ENCODE measurements around the gene SSH2. TPM values are rescaled to one million over a fixed set of nuclear protein-coding genes. Genes with fewer than 3 reads are reported as not detected.
"Not testable (repeated sequence)": the region's sequence is repeated elsewhere in the genome, so short reads cannot be mapped to it uniquely, and the experiment has no call there.

SSH2 gene
- total RNA-seq, 1 donor from 2014 or later: 39.2 TPM

DNA sequence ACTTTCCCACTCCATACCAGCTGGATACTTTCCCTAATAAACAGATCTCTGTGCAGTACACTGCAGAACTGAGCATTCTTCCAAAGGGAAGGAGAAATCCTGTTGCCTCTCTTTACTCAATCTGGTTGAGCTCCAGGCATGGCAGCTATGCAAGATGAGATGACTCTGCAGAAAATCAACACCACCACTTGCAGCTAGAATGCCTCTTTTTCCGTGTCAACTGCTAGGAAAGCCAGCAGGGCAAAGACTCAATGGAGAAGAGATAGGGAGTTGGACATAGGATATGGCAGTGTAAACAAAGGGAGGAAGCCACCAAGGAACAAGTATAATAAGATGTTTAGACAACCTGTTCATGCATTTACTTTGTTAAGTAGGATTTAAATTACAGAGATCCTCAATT, 266.9 kb downstream of the SSH2 start:
- DNase-seq (ENCODE audit: low spot score): no peak
- Mint-ChIP-seq H3K36me3 (ENCODE audit: low read depth) (peaks cover 65% of the 10 kb centered on the region), H3K4me3 (ENCODE audit: low read depth) (no peak overlapping the region), H3K9me3 (no peaks in the 10 kb centered on the region), H3K27me3 (ENCODE audit: low read depth) (no peaks in the 10 kb centered on the region), H3K4me1 (ENCODE audit: low read depth) (peaks cover 36% of the 10 kb centered on the region), H3K27ac (no peak overlapping the region)
- intact Hi-C loops (cut with micrococcal nuclease): no loop called here

DNA sequence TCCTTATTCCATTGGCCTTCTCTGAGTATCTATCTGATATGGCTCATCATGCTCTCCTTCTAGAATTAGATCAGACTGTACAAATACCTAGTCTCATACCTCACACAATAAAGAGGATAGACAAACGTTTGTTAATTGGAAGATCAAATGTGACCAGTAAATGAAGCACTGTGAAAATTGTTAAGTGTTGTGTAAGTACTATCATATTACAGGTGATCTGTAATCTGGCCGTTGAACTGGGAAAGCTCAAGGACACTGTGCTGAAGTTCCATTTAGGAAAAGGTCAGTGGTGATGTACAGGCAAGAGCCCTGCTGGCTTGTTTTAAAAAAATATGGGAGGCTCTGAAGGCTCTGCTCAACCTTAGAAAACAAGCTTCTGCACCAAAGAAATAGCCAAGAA, 268.8 kb downstream of the SSH2 start:
- Mint-ChIP-seq H3K4me1 (ENCODE audit: low read depth) (peaks cover 25% of the 10 kb centered on the region), H3K4me3 (ENCODE audit: low read depth) (no peak overlapping the region), H3K27ac (peak overlapping the region; percentile 7), H3K27me3 (ENCODE audit: low read depth) (no peaks in the 10 kb centered on the region), H3K36me3 (ENCODE audit: low read depth) (peaks cover 54% of the 10 kb centered on the region), H3K9me3 (no peaks in the 10 kb centered on the region)
- intact Hi-C loops (cut with micrococcal nuclease): no loop called here
- DNase-seq (ENCODE audit: low spot score): no peak

DNA sequence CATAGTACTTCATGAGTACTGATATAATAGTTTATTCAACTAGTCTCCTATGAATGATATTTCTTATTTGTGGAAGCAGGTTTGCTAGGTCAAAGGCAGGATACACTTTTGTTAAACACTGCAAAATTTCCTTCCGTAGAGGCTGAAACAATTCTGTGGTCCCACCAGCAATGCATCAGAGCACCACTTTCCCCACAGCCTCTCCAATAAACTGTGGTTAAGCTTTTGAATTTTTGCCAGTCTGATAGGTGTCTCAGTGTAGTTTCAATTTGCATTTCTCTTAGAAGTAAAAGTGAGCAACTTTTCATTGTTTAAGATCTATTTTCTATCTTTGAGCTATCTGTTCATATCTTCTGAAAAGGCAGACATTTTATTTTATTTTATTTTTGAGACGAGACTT, 270.9 kb downstream of the SSH2 start:
- Mint-ChIP-seq H3K9me3 (no peaks in the 10 kb centered on the region), H3K27ac (peak overlapping the region; percentile 57), H3K36me3 (ENCODE audit: low read depth) (peaks cover 47% of the 10 kb centered on the region), H3K4me3 (ENCODE audit: low read depth) (no peak overlapping the region), H3K27me3 (ENCODE audit: low read depth) (no peaks in the 10 kb centered on the region), H3K4me1 (ENCODE audit: low read depth) (peaks cover 10% of the 10 kb centered on the region)
- DNase-seq (ENCODE audit: low spot score): no peak
- intact Hi-C loops (cut with micrococcal nuclease): no loop called here

DNA sequence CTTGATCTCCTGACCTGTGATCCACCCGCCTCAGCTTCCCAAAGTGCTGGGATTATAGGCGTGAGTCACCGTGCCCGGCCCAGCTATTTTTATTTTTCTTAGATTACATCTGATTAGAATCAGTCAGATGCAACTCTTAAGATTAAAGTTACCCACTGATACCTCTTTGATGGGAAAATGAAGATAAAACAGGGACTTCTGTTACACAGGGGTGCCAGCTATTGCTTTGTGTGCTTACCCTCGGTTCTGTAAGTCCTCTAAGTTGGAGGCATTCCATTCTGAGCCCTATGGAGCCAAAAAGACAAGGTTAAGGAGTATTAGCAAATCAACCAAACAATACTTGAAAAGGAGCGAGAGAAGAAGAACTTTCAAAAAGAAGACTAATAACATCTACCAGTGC, 274.7 kb downstream of the SSH2 start:
- Mint-ChIP-seq H3K4me1 (ENCODE audit: low read depth) (peaks cover 5% of the 10 kb centered on the region), H3K27me3 (ENCODE audit: low read depth) (no peaks in the 10 kb centered on the region), H3K4me3 (ENCODE audit: low read depth) (no peak overlapping the region), H3K9me3 (no peaks in the 10 kb centered on the region), H3K27ac (no peak overlapping the region), H3K36me3 (ENCODE audit: low read depth) (peaks cover 29% of the 10 kb centered on the region)
- intact Hi-C loops (cut with micrococcal nuclease): no loop called here
- no peak for DNase-seq (ENCODE audit: low spot score)

DNA sequence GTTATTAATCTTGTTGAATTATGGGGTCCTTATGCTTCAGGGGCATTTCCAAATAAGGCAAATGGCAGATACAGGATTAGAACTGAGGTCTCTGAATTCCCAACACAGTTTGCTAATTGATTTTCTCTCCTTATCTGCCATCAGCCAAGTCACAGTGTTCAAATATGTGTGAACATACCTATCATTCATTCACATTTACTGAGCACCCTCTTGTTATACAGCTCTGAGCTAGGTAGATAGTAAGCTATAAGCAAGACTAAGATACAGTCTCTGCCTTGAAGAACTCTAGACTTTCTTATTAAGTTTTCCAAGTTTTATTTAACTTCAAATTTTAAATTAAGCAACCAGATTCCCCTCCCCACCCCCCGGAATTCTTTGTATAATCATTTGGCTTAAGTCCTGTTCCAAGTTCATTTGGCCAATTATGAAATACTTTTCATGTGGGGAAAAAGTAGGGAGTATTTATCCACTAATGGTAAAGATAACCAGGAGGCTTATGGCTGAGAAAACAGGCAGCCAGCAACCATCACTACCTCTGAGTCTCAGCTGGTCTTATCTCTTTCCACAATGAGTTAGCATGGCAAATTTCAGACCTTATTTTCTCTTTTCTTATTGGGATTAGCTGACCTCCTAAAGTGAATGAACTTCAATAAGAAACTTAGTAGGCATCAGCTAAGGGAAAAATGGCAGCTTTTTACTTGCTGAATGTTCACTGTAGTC, 275.9 kb downstream of the SSH2 start:
- no peak overlapping the region for H3K27ac Mint-ChIP-seq
- no peaks in the 10 kb centered on the region for H3K27me3 Mint-ChIP-seq (ENCODE audit: low read depth)
- peaks cover 34% of the 10 kb centered on the region for H3K36me3 Mint-ChIP-seq (ENCODE audit: low read depth)
- peaks cover 3% of the 10 kb centered on the region for H3K4me1 Mint-ChIP-seq (ENCODE audit: low read depth)
- intact Hi-C loops (cut with micrococcal nuclease): no loop called here
- no peak overlapping the region for H3K4me3 Mint-ChIP-seq (ENCODE audit: low read depth)
- DNase-seq (ENCODE audit: low spot score): no peak
- no peaks in the 10 kb centered on the region for H3K9me3 Mint-ChIP-seq

DNA sequence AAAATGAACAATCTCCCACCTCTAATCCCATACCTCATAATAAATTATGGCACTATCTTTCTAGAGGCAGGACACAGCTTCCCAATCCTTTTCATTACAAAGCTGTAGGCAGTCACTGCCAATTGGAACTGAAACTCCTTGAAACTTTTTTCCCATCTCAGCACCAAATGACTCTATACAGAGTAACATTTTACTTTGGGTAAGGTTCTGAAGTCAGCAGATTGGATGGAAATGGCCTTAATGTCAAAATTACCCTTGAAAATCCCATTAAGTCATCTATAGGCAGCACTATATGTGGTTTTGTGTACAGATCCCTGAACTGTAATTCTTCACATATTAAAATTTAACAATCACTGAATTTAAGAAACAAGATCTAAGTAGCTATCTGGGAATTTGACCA, 277.1 kb downstream of the SSH2 start:
- intact Hi-C loops (cut with micrococcal nuclease): no loop called here
- H3K36me3 Mint-ChIP-seq (ENCODE audit: low read depth): peaks cover 35% of the 10 kb centered on the region
- no peaks in the 10 kb centered on the region for H3K9me3 Mint-ChIP-seq
- H3K4me3 Mint-ChIP-seq (ENCODE audit: low read depth): no peak overlapping the region
- H3K27ac Mint-ChIP-seq: no peak overlapping the region
- no peaks in the 10 kb centered on the region for H3K4me1 Mint-ChIP-seq (ENCODE audit: low read depth)
- H3K27me3 Mint-ChIP-seq (ENCODE audit: low read depth): no peaks in the 10 kb centered on the region
- DNase-seq (ENCODE audit: low spot score): no peak

DNA sequence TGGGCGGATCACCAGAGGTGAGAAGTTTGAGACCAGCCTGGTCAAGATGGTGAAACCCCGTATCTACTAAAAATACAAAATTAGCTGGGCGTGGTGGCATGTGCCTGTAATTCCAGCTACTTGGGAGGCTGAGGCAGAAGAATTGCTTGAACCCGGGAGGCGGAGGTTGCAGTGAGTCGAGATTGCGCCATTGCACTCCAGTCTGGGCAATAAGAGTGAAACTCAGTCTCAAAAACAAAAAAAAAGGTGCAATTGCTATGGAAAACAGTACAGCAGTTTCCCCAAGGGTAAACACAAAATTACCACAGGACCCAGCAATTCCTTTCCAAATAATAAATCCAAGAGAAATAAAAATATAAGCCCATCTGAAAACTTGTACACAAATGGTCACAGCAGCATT, 278.1 kb downstream of the SSH2 start:
- intact Hi-C loops (cut with micrococcal nuclease); H3K9me3 Mint-ChIP-seq; H3K4me1 Mint-ChIP-seq (ENCODE audit: low read depth): not testable (repeated sequence)

DNA sequence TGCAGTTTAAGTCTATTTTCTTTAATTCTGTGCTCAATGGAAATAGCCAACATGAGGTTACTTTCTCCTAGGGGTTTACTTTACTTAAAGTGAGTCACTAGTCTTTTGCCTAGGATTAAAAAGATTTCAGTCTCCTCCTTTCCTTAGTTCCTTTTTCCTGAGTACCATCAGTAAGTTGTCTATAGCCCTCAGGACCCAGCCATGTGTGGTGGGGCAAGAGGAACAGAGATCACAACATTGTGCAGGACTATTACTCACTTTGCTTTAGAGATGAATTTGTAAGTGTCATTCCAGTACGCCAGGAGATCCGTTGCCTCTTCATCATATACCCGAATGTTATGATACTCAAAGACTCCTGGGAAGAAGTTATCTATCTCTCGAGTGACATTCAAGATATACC, 279.6 kb downstream of the SSH2 start:
- no peak overlapping the region for H3K4me3 Mint-ChIP-seq (ENCODE audit: low read depth)
- H3K4me1 Mint-ChIP-seq (ENCODE audit: low read depth): peaks cover 8% of the 10 kb centered on the region
- H3K9me3 Mint-ChIP-seq: no peaks in the 10 kb centered on the region
- DNase-seq (ENCODE audit: low spot score): no peak
- H3K36me3 Mint-ChIP-seq (ENCODE audit: low read depth): peaks cover 34% of the 10 kb centered on the region
- intact Hi-C loops (cut with micrococcal nuclease): no loop called here
- no peak overlapping the region for H3K27ac Mint-ChIP-seq
- H3K27me3 Mint-ChIP-seq (ENCODE audit: low read depth): no peaks in the 10 kb centered on the region

More for the DNA sequence above, 278.1 kb downstream of the SSH2 start:
- not testable (repeated sequence) for H3K27ac Mint-ChIP-seq; H3K27me3 Mint-ChIP-seq (ENCODE audit: low read depth); DNase-seq (ENCODE audit: low spot score); H3K4me3 Mint-ChIP-seq (ENCODE audit: low read depth)
- peaks cover 38% of the 10 kb centered on the region for H3K36me3 Mint-ChIP-seq (ENCODE audit: low read depth)

DNA sequence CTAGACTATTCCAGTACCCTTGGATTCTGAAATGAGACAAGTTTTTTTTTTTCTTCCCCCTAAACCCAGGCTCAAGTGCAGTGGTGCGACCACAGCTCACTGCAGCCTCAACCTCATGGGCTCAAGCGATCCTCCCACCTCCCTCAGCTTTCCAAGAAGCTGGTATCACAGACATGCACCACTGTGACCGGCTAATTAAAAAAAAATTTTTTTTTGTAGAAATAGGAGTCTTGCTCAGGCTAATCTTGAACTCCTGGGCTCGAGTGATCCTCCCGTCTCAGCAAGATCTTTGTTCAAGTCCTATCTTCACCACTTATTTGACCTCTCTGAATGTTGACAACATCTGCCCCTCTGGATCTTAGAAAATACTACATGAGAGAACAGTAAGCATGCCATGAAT, 280.7 kb downstream of the SSH2 start:
- H3K27me3 Mint-ChIP-seq (ENCODE audit: low read depth): no peaks in the 10 kb centered on the region
- intact Hi-C loops (cut with micrococcal nuclease): no loop called here
- H3K27ac Mint-ChIP-seq: no peak overlapping the region
- H3K4me3 Mint-ChIP-seq (ENCODE audit: low read depth): no peak overlapping the region
- no peaks in the 10 kb centered on the region for H3K9me3 Mint-ChIP-seq
- DNase-seq (ENCODE audit: low spot score): no peak
- H3K36me3 Mint-ChIP-seq (ENCODE audit: low read depth): peaks cover 40% of the 10 kb centered on the region
- peaks cover 15% of the 10 kb centered on the region for H3K4me1 Mint-ChIP-seq (ENCODE audit: low read depth)

DNA sequence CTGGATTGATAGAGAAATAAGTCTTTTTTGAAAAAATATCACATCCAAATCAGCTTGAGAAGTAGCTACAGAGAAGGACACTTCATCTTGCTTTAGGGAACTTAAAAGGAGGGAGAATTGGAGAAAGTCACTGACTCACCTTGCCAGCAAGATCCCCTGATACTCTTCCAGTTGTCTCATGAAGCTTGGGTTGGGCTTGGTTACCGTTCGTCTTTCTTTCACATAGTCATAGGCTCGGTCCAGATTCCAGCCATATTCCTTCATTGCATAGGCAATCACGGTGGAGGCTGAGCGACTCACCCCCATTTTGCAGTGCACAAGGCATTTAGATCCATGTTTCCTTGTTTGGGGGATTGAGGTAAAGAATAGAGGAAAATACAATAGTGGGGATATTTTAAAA, 282.0 kb downstream of the SSH2 start:
- Mint-ChIP-seq H3K27ac (no peak overlapping the region), H3K4me3 (ENCODE audit: low read depth) (no peak overlapping the region), H3K4me1 (ENCODE audit: low read depth) (peaks cover 15% of the 10 kb centered on the region), H3K27me3 (ENCODE audit: low read depth) (no peaks in the 10 kb centered on the region), H3K9me3 (no peaks in the 10 kb centered on the region), H3K36me3 (ENCODE audit: low read depth) (peaks cover 40% of the 10 kb centered on the region)
- intact Hi-C loops (cut with micrococcal nuclease): no loop called here
- no peak for DNase-seq (ENCODE audit: low spot score)

DNA sequence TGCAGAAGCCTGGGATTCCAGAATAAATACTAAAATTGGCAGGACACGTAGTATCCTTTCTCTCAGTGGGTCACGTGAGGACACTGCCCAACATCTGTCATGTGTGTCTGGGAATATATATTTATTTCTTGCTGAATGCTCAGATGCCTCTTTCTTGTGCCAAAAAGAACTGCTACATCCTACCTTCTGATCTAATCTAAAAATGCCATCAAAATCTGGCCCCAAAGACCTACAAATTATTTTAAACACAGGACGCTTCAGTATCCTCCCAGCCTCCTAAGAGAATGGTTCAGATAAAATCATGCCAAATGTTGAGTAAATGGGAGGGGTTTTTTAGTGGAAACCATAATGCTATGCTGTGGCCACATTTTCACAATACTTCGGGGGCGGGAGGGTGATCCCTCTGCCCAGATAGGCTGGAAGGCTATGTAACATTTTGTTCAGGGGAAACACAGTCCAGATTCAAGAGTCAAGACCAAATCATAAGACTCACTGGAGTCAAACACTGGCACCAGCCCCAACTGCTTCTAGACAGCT, 284.4 kb downstream of the SSH2 start:
- no peak for DNase-seq (ENCODE audit: low spot score)
- H3K4me3 Mint-ChIP-seq (ENCODE audit: low read depth): no peak overlapping the region
- peak overlapping the region; percentile 42 for H3K27ac Mint-ChIP-seq
- H3K4me1 Mint-ChIP-seq (ENCODE audit: low read depth): peaks cover 20% of the 10 kb centered on the region
- no peaks in the 10 kb centered on the region for H3K27me3 Mint-ChIP-seq (ENCODE audit: low read depth)
- peaks cover 46% of the 10 kb centered on the region for H3K36me3 Mint-ChIP-seq (ENCODE audit: low read depth)
- no peaks in the 10 kb centered on the region for H3K9me3 Mint-ChIP-seq
- intact Hi-C loops (cut with micrococcal nuclease): no loop called here

DNA sequence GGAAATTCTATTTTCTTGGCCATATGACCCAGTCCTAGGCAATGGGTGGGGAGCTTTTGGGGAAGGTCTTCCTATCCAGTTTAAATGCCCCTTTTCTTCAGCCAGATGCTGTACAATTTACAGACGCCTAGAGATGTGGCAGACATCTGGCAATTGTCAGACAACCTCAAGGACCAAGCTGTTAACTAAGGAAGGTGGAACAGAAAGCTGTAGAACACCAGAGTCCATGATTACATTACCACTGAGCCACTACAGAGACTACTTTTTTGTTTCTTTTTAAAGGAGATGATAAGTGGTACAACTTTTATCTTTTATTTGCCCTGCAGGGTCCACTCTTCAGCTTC, 286.2 kb downstream of the SSH2 start:
- no peak for DNase-seq (ENCODE audit: low spot score)
- Mint-ChIP-seq H3K4me1 (ENCODE audit: low read depth) (peaks cover 29% of the 10 kb centered on the region), H3K36me3 (ENCODE audit: low read depth) (peaks cover 35% of the 10 kb centered on the region), H3K9me3 (no peaks in the 10 kb centered on the region), H3K4me3 (ENCODE audit: low read depth) (no peak overlapping the region), H3K27me3 (ENCODE audit: low read depth) (no peaks in the 10 kb centered on the region), H3K27ac (no peak overlapping the region)
- intact Hi-C loops (cut with micrococcal nuclease): no loop called here

DNA sequence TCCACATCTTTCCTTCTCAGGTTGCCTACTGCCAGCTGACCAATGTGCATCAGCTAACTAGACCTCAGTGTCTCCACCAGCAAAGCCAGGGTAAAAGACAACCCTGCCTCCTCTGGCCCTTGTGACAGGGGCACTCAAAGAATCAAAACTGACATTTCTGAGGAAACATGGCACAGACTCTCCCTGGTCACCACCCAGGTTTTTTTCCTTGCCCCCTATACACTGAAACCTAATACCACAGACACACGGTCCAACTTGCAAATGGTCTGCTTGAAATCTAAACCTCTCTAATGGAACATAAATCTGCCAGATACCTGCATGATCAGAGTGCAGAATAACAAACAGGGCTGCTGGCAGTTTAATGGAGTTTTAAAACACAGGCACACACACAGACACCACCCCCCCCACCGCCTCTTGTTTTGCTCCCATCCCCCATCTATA, 287.8 kb downstream of the SSH2 start:
- Mint-ChIP-seq H3K27me3 (ENCODE audit: low read depth) (no peaks in the 10 kb centered on the region), H3K27ac (peak overlapping the region; percentile 24), H3K9me3 (no peaks in the 10 kb centered on the region), H3K4me1 (ENCODE audit: low read depth) (peaks cover 29% of the 10 kb centered on the region), H3K36me3 (ENCODE audit: low read depth) (peaks cover 27% of the 10 kb centered on the region), H3K4me3 (ENCODE audit: low read depth) (no peak overlapping the region)
- no peak for DNase-seq (ENCODE audit: low spot score)
- intact Hi-C loops (cut with micrococcal nuclease): no loop called here

Data from activated T-helper 2 cell treated with anti-CD3 and anti-CD28 coated beads, Interferon-gamma antibody, Interleukin-2, Interleukin-4, amounts not matched to agents 10 μg/mL and 5 μg/mL and 100 μg/mL, durations not matched to agents 14 hours and 24 hours and 36 hours (primary cell).